ENCODE measurements around the gene LRBA. TPM values are rescaled to one million over a fixed set of nuclear protein-coding genes. Genes with fewer than 3 reads are reported as not detected.

The LRBA gene
- total RNA-seq, 1 experiment from 2014 or later: 69.1 TPM

- no peak for TF ChIP-seq AFF4 (CRISPR knock-in tag; IDR thresholded peaks at IDR 0.05; ENCODE audit: borderline replicate concordance)
- no peak for TF ChIP-seq ATF1 (CRISPR knock-in tag; IDR thresholded peaks at IDR 0.05)
- no peak for TF ChIP-seq TEAD4 (CRISPR knock-in tag; IDR thresholded peaks at IDR 0.05)
- no peak for TF ChIP-seq KAT7 (CRISPR knock-in tag; IDR thresholded peaks at IDR 0.05; ENCODE audit: borderline replicate concordance)
- TF ChIP-seq USF1 (CRISPR knock-in tag; IDR thresholded peaks at IDR 0.05): no peak
- TF ChIP-seq FOXP1 (CRISPR knock-in tag; IDR thresholded peaks at IDR 0.05; ENCODE audit: borderline replicate concordance): no peak
Measured at GRCh38 chr4:150394046-150394445, 621.0 kb downstream of the LRBA start (continued).

- no peak for DNase-seq (ENCODE audit: low spot score)
- peaks cover 3% of the 10 kb centered on the region; the same call in 1 of the 2 replicates for H3K4me1 Mint-ChIP-seq
- no peak overlapping the region for H3K4me3 Mint-ChIP-seq
- H3K36me3 Mint-ChIP-seq: no peaks in the 10 kb centered on the region; the same call in 1 of the 2 replicates
- ChIA-PET CTCF (no interaction called here), POLR2A (no interaction called here)
- no peak for ATAC-seq
- no peaks in the 10 kb centered on the region for H3K27me3 Mint-ChIP-seq (ENCODE audit: low read depth)
- H3K9me3 Mint-ChIP-seq: peaks cover 3% of the 10 kb centered on the region; the same call in 1 of the 2 replicates
- TF ChIP-seq ZNF512 (CRISPR knock-in tag; IDR thresholded peaks at IDR 0.05; ENCODE audit: borderline replicate concordance): no peak
- no peak for TF ChIP-seq HMGXB4 (CRISPR knock-in tag; IDR thresholded peaks at IDR 0.05)
- TF ChIP-seq EMX1 (CRISPR knock-in tag; IDR thresholded peaks at IDR 0.05): no peak
- no peak for TF ChIP-seq ATF1 (CRISPR knock-in tag; IDR thresholded peaks at IDR 0.05)
- no peak for TF ChIP-seq ZBTB43 (CRISPR knock-in tag; IDR thresholded peaks at IDR 0.05)
- no peak for TF ChIP-seq SOX15 (CRISPR knock-in tag; IDR thresholded peaks at IDR 0.05)
- TF ChIP-seq GABPB1 (CRISPR knock-in tag; IDR thresholded peaks at IDR 0.05): no peak
- TF ChIP-seq TEAD4 (CRISPR knock-in tag; IDR thresholded peaks at IDR 0.05): no peak
- no peak for TF ChIP-seq OVOL2 (CRISPR knock-in tag; IDR thresholded peaks at IDR 0.05; ENCODE audit: borderline replicate concordance)
- TF ChIP-seq ZNF121 (CRISPR knock-in tag; IDR thresholded peaks at IDR 0.05): no peak
- TF ChIP-seq MYBL2 (CRISPR knock-in tag; IDR thresholded peaks at IDR 0.05): no peak
- TF ChIP-seq AFF4 (CRISPR knock-in tag; IDR thresholded peaks at IDR 0.05; ENCODE audit: borderline replicate concordance): no peak
- TF ChIP-seq PREB (CRISPR knock-in tag; IDR thresholded peaks at IDR 0.05; ENCODE audit: borderline replicate concordance): no peak
- TF ChIP-seq ZNF138 (CRISPR knock-in tag; conservative IDR thresholded peaks at IDR 0.05): no peak
- no peak overlapping the region for H3K27ac Mint-ChIP-seq
Measured at GRCh38 chr4:150391052-150391451, 624.0 kb downstream of the LRBA start.
